HFF-Myc (cell line): ENCODE results near the gene CMBL.
A peak's percentile ranks its signal among the peaks of the same experiment; 100 is the strongest.

Source experiments
- DNase-seq: peaks from one replicate; pipeline ENCODE4 v3.0.0-alpha.2; 2011; ENCODE audit warnings: low read depth; ENCODE audit errors: extremely low read depth
- H3K4me3 ChIP-seq: replicated peaks from 2 replicates; pipeline ENCODE4 v1.5.1; 2011; ENCODE audit warnings: low read depth, mild to moderate bottlenecking, control low read depth, low read length
- CTCF ChIP-seq: IDR thresholded peaks from 2 replicates; pipeline ENCODE4 v1.5.1; 2012; ENCODE audit warnings: mild to moderate bottlenecking, low read depth, low read length, control low read depth; ENCODE audit errors: missing control alignments

The CMBL gene

DNA sequence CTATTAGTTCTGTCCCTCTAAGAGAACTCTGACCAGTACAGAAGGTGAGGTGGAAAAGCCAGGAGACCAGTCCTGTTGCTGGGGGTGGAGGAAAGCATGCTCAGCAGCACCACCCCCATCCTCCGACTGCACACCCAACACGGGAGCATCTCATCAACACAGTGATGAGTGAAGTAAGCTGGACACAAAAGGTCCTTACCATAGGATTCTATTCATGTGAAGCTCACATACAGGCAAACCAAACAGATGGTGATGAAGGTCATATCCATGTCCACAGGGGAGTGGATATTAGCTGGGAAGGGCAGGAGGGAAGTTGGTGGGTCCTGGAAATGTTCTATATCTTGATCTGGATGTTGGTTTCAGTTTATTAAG is 31.0 kb upstream of the CMBL start:
- no peak for TF ChIP-seq CTCF
- no peak overlapping the region for H3K4me3 ChIP-seq
- DNase-seq = no peak

GRCh38 chr5:10337986-10338385 is 30.3 kb upstream of the CMBL start:
- no peak overlapping the region for H3K4me3 ChIP-seq
- DNase-seq = no peak
- TF ChIP-seq CTCF = no peak

- TF ChIP-seq CTCF = no peak
- no peak overlapping the region for H3K4me3 ChIP-seq
- no peak for DNase-seq
Observed at GRCh38 chr5:10337107-10337506, 29.4 kb upstream of the CMBL start.

GRCh38 chr5:10335711-10336470 is 28.2 kb upstream of the CMBL start:
- no peak for DNase-seq
- no peak overlapping the region for H3K4me3 ChIP-seq
- TF ChIP-seq CTCF = no peak

GRCh38 chr5:10334831-10335230 is 27.1 kb upstream of the CMBL start:
- no peak for DNase-seq
- H3K4me3 ChIP-seq = no peak overlapping the region
- no peak for TF ChIP-seq CTCF

DNA sequence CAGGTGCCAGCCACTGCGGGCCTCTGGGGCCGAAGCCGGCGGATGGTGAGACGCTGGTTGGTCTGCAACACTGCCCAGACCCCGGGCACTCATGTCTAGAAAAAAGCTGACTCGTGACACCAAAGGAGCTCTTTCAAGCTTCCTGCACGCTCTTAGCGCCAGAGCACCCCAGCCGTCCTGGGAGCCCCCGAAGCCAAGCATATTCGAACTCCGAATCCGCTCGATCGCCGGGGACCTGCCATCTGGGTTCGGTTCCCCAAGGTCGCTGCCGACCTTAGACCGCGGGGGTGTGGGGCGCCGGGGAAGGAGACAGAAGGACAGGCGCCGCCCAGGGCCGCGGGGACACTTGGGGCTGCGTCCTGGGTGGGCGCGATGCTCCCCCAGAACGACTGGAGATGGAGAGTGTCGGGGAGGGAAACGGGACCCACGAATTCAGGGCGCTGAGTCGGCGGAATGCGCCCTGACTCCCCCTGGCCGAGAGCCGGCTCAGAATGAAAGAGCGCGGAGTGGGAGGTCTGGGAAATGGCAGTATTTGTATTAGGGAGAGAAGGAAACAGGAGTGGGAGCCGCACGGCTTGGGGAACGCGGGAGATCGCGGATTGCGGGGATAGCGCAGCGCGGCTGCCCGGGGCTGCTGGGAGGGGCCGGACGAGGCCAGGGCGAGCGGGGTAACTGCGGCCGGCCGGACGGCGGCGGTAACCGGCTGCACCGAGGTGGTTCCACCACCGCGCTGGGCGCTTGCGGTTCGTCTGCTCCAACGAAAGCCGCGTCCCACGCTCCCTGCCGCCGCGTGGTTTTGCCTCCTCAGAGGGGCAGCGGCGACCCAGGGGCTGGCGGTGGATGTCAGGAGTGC is 25.7 kb upstream of the CMBL start:
- no peak for DNase-seq
- peak overlapping the region; percentile 44 for H3K4me3 ChIP-seq
- TF ChIP-seq CTCF = no peak
